Upper lobe of right lung (tissue), 1 donor: ENCODE measurements around the gene EPB41L4B. TPM values are rescaled to one million over a fixed set of nuclear protein-coding genes. Genes with fewer than 3 reads are reported as not detected.

Source experiments
- ATAC-seq: fragments of 200-7000 bp; cut with Tn5 transposase; one replicate; pipeline ENCODE4 v1.9.1; 2020; ENCODE audit warnings: mild to moderate bottlenecking, moderate library complexity
- DNase-seq: peaks from one replicate; pipeline ENCODE4 v3.0.0-alpha.2; 2020
- H3K27ac ChIP-seq: fragments of 200-600 bp; one replicate; pipeline ENCODE4 v1.8.0; 2022
- H3K27me3 ChIP-seq: fragments of 200-600 bp; one replicate; pipeline ENCODE4 v1.8.0; 2022; ENCODE audit warnings: mild to moderate bottlenecking
- H3K36me3 ChIP-seq: fragments of 200-600 bp; one replicate; pipeline ENCODE4 v1.8.0; 2022
- H3K4me1 ChIP-seq: fragments of 200-600 bp; one replicate; pipeline ENCODE4 v1.8.0; 2022
- H3K4me3 ChIP-seq: fragments of 200-600 bp; one replicate; pipeline ENCODE4 v1.8.0; 2022; ENCODE audit warnings: mild to moderate bottlenecking
- H3K9me3 ChIP-seq: fragments of 200-600 bp; one replicate; pipeline ENCODE4 v1.8.0; 2022
- intact Hi-C: fragments of 100-400 bp; cut with DNase I; formaldehyde crosslinking; loops from one replicate; pipeline ENCODE4 v1.11.0; 2022
- total RNA-seq: library from RNA; stranded (reverse); fragmentation: NEBNext Ultra II Directional; extraction: Animal tissue kit (Norgen Biotek cat#: 25700); gene quantifications from one replicate; pipeline ENCODE4 v1.2.1, GENCODE V29; 2021
- TF ChIP-seq, protein P1 (sequence below): fragments of 200-600 bp; IDR thresholded peaks from one replicate; pipeline ENCODE4 v1.8.0; 2022; ENCODE audit warnings: antibody characterized with exemption
- donor health status: DM: no; HTN: yes; CAD: no; lungs with severe emphysema.

Gene EPB41L4B
- total RNA-seq, 1 donor from 2014 or later: 10.1 TPM

DNA sequence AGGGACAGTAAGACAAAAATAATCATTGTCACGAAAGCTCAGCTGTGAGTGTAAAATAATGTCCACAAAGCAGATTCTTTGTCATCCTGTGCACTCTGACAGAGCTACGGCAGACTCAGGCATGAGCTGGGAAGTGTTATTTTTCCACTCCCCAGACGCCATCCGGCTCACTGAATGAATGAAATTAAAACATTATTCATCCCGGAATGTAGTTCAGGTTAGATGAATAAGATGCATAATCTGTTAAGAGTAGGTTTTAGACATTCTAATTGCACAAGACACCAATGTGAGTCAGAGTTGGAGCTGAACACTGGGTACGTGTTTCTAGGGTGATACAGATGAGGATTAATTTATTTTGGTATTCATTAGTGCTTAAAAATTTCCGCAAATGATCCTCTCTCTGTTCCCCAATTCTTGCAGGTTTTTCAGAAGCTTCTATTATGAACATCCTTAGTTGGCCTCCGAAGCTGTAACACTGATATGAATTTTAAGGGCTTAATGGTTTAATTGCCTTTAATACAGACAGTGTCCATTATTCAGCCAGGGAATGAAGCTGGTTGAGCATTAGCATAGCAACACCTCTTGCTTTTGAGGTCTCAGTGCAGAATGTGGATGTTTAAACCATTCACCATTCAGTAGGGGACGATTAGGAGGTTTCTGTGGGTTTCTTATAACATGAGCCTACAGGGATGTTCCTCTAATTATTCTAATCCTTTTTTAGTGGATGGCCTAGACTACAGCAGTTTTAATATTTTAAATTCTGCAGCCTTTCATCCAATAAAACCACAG is 88.2 kb downstream of the EPB41L4B start:
- Histone ChIP-seq H3K27me3 (no peaks in the 10 kb centered on the region), H3K9me3 (no peaks in the 10 kb centered on the region), H3K4me3 (no peak overlapping the region), H3K36me3 (no peaks in the 10 kb centered on the region), H3K27ac (no peak overlapping the region), H3K4me1 (no peaks in the 10 kb centered on the region)
- no peak for ATAC-seq
- TF ChIP-seq, protein P1, sequence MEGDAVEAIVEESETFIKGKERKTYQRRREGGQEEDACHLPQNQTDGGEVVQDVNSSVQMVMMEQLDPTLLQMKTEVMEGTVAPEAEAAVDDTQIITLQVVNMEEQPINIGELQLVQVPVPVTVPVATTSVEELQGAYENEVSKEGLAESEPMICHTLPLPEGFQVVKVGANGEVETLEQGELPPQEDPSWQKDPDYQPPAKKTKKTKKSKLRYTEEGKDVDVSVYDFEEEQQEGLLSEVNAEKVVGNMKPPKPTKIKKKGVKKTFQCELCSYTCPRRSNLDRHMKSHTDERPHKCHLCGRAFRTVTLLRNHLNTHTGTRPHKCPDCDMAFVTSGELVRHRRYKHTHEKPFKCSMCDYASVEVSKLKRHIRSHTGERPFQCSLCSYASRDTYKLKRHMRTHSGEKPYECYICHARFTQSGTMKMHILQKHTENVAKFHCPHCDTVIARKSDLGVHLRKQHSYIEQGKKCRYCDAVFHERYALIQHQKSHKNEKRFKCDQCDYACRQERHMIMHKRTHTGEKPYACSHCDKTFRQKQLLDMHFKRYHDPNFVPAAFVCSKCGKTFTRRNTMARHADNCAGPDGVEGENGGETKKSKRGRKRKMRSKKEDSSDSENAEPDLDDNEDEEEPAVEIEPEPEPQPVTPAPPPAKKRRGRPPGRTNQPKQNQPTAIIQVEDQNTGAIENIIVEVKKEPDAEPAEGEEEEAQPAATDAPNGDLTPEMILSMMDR: no peak
- intact Hi-C loops: no loop called here
- DNase-seq: no peak

DNA sequence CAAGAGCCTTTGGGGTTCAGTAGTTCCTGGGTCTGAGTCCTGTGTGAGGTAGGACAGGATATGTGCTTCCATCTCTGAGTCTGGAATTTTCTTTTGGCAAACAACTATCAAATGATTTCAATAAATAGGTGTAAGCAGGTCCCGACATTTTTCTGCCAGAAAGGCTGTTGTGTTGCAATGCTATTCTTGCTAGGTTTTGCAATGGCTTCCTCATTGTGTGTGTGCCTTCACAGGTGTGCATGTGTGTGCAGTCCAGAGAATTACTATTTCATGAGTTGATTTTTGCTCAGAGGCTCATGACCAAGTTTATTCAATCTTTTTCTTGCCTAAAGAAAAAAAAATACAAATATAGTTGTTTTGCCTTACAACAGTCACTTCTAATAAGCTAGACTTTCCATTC is 89.3 kb downstream of the EPB41L4B start:
- H3K4me1 ChIP-seq: no peaks in the 10 kb centered on the region
- DNase-seq (no peak), ATAC-seq (no peak)
- H3K36me3 ChIP-seq: no peaks in the 10 kb centered on the region
- H3K27me3 ChIP-seq: no peaks in the 10 kb centered on the region
- intact Hi-C loops: no loop called here
- TF ChIP-seq, protein P1: no peak
- no peaks in the 10 kb centered on the region for H3K9me3 ChIP-seq
- no peak overlapping the region for H3K4me3 ChIP-seq
- no peak overlapping the region for H3K27ac ChIP-seq

DNA sequence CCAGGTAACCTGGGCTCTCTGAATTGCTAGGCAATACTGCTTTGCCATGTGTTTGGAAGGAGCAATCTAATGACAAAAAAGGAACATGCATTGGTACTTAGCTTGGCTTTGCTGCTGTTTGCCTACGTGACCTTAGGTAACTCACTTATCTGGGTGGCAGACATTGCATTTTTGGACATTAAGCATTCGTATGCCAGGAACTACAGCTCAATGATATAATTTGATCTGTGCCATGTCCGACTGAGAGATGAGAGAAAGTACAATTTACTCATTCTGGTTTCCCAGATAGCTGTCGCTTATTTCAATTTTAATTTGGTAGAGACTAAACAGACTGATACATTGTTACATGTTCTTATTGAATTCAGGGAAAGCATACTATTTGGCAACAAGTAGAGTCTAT is 90.6 kb downstream of the EPB41L4B start:
- Histone ChIP-seq H3K36me3 (no peaks in the 10 kb centered on the region), H3K4me3 (no peak overlapping the region), H3K27ac (no peak overlapping the region), H3K9me3 (no peaks in the 10 kb centered on the region), H3K27me3 (no peaks in the 10 kb centered on the region), H3K4me1 (no peaks in the 10 kb centered on the region)
- no peak for ATAC-seq
- TF ChIP-seq, protein P1: no peak
- intact Hi-C loops: no loop called here
- DNase-seq: no peak

DNA sequence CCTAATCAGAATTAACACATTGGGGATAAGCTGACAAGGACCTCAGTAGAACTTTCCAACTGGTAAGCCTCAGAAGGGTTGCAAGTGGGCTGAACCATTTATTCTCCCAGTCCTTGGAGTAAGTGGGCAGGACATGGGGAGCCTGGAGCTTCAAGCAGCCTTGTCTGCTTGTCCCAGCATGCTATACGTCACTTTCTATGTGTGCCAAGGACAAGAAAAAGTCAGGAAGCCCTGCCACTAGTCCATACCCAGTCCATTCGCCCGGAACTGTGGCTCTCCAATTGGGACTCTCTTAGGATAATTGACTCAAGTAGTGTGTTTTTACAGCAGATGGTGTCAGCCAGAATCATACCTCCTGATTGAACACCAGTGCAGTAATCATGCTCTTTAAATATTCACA is 91.2 kb downstream of the EPB41L4B start:
- ATAC-seq: no peak
- intact Hi-C loops: no loop called here
- TF ChIP-seq, protein P1: no peak
- Histone ChIP-seq H3K27me3 (no peaks in the 10 kb centered on the region), H3K4me1 (no peaks in the 10 kb centered on the region), H3K9me3 (no peaks in the 10 kb centered on the region), H3K4me3 (no peak overlapping the region), H3K36me3 (no peaks in the 10 kb centered on the region), H3K27ac (no peak overlapping the region)
- no peak for DNase-seq

DNA sequence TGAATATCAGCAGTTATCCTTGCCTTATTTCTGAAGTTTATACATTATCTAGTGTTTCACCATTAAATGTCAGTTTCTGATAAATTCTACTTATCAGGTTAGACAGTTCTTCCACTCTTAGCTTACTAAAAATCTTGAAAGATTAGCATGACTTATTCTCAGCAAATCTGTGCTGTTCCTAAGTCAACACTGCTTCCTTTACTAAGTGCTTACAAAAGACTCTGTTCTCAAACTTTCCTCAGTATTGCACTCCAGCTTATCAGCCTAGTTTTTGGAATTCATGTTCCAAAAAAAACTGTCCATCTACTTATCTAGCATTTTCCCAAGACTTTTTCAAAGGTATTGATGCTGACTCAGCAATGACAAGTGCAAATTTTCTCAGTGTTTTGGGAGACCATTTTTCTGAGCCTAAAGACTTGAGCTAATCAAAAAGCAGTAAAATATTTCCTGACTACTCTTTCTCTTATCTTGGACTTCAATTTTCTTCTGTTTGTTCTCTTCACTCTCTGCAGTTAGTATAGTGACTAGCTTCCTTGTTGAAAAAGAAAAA is 92.7 kb downstream of the EPB41L4B start:
- DNase-seq: no peak
- no peaks in the 10 kb centered on the region for H3K4me1 ChIP-seq
- intact Hi-C loops: no loop called here
- no peaks in the 10 kb centered on the region for H3K27me3 ChIP-seq
- TF ChIP-seq, protein P1: no peak
- H3K9me3 ChIP-seq: no peaks in the 10 kb centered on the region
- H3K27ac ChIP-seq: no peak overlapping the region
- ATAC-seq: no peak
- H3K4me3 ChIP-seq: no peak overlapping the region
- no peaks in the 10 kb centered on the region for H3K36me3 ChIP-seq
